ENCODE data around the gene PTPA. TPM values are rescaled to one million over a fixed set of nuclear protein-coding genes. Genes with fewer than 3 reads are reported as not detected.

Gene PTPA
- total RNA-seq, 2 donors from 2014 or later = 81.3 to 89.9 TPM

DNA sequence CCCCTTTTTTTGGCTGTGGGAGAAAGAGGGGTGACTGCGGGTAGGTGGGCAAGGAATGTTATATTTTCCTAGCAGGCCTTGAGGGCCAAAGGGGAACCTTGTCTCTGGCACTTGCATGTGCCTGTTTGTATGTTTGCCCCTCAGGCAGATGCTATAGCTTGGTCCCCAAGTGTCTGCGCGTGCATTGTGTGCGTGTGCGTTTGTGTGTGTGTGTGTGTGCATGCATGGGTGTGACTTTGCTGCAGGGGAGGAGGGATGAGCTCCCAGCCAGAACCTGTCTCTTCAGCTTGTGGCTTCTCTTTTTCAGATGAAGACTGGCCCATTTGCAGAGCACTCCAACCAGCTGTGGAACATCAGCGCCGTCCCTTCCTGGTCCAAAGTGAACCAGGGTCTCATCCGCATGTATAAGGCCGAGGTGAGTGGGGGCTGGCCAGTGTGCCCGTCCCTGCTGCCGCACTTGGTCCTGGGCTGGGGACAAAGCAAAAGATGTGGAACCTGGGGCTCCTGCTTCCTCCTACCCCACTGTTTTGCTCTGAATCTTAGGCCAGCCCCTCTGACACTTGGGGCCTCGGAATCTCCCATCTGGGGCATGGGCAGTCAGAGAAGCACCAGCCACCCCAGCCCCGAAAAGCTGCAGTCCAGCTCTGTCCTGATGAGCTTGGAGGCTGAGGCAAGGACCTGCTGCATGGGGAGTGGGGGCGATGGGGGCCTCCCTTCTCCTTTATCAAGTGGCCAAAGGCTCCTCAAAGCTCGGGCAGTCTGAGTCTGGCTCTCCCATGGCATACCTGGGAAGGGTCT is 31.1 kb downstream of the PTPA start:
- Histone ChIP-seq H3K36me3 (peaks cover 2% of the 10 kb centered on the region), H3K9me3 (no peaks in the 10 kb centered on the region), H3K4me1 (peaks cover 0 to 97% of the 10 kb centered on the region in 2 donors), H3K4me3 (peak overlapping the region in 1 of 2 donors; percentile 51), H3K27ac (peak overlapping the region; percentile 99 to 100), H3K27me3 (no peaks in the 10 kb centered on the region)
- DNase-seq (ENCODE audit: low spot score) = no peak
- TF ChIP-seq, protein P1, sequence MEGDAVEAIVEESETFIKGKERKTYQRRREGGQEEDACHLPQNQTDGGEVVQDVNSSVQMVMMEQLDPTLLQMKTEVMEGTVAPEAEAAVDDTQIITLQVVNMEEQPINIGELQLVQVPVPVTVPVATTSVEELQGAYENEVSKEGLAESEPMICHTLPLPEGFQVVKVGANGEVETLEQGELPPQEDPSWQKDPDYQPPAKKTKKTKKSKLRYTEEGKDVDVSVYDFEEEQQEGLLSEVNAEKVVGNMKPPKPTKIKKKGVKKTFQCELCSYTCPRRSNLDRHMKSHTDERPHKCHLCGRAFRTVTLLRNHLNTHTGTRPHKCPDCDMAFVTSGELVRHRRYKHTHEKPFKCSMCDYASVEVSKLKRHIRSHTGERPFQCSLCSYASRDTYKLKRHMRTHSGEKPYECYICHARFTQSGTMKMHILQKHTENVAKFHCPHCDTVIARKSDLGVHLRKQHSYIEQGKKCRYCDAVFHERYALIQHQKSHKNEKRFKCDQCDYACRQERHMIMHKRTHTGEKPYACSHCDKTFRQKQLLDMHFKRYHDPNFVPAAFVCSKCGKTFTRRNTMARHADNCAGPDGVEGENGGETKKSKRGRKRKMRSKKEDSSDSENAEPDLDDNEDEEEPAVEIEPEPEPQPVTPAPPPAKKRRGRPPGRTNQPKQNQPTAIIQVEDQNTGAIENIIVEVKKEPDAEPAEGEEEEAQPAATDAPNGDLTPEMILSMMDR (IDR thresholded peaks at IDR 0.05) = no peak

GRCh38 chr9:129143031-129143927 is 32.1 kb downstream of the PTPA start:
- TF ChIP-seq, protein P1 (IDR thresholded peaks at IDR 0.05) = peak; percentile 85 to 89
- Histone ChIP-seq H3K27me3 (no peaks in the 10 kb centered on the region), H3K9me3 (no peaks in the 10 kb centered on the region), H3K36me3 (peaks cover 9% of the 10 kb centered on the region), H3K27ac (peak overlapping the region; percentile 99 to 100), H3K4me1 (peaks cover 0 to 96% of the 10 kb centered on the region in 2 donors), H3K4me3 (no peak overlapping the region)
- DNase-seq (ENCODE audit: low spot score) = peak; percentile 94

GRCh38 chr9:129145316-129145715 is 34.1 kb downstream of the PTPA start:
- H3K4me3 ChIP-seq = no peak overlapping the region
- H3K4me1 ChIP-seq = peaks cover 0 to 78% of the 10 kb centered on the region in 2 donors
- TF ChIP-seq, protein P1 (IDR thresholded peaks at IDR 0.05) = no peak
- peaks cover 21% of the 10 kb centered on the region for H3K36me3 ChIP-seq
- H3K27ac ChIP-seq = peak overlapping the region; percentile 99 to 100
- no peak for DNase-seq (ENCODE audit: low spot score)
- no peaks in the 10 kb centered on the region for H3K27me3 ChIP-seq
- no peaks in the 10 kb centered on the region for H3K9me3 ChIP-seq

DNA sequence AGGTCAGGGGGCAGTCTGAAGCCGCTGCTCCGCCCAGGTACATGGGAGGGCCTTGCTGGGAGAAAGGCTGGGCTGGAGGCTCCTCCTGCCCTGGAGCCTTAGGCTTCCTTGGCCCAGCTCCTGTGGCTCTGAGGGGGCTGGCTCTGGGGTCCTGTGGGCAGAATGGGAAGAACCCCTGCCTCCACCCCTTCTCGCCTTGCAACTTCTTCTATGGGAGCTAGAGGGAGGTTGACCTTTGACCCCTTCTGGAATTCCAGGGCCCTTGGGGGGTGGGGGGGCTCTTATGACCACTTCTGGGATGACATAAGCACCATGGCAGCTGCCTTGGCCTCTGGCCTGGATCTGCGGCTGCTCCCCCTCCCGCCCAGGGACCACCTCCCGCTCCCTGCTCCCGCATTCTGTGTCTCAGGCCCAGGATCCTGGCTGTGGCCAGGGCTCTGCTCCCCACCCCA is 34.7 kb downstream of the PTPA start:
- TF ChIP-seq, protein P1 (IDR thresholded peaks at IDR 0.05) = no peak
- peak; percentile 70 for DNase-seq (ENCODE audit: low spot score)
- H3K9me3 ChIP-seq = no peaks in the 10 kb centered on the region
- H3K27ac ChIP-seq = peak overlapping the region; percentile 99 to 100
- H3K4me1 ChIP-seq = peaks cover 0 to 72% of the 10 kb centered on the region in 2 donors
- H3K36me3 ChIP-seq = peaks cover 21% of the 10 kb centered on the region
- no peaks in the 10 kb centered on the region for H3K27me3 ChIP-seq
- no peak overlapping the region for H3K4me3 ChIP-seq

GRCh38 chr9:129146441-129146941 is 35.3 kb downstream of the PTPA start:
- peaks cover 21% of the 10 kb centered on the region for H3K36me3 ChIP-seq
- DNase-seq (ENCODE audit: low spot score) = no peak
- TF ChIP-seq, protein P1 (IDR thresholded peaks at IDR 0.05) = no peak
- peaks cover 0 to 66% of the 10 kb centered on the region in 2 donors for H3K4me1 ChIP-seq
- H3K27ac ChIP-seq = peak overlapping the region; percentile 99 to 100
- H3K27me3 ChIP-seq = no peaks in the 10 kb centered on the region
- H3K9me3 ChIP-seq = no peaks in the 10 kb centered on the region
- H3K4me3 ChIP-seq = no peak overlapping the region

Measured in right atrium auricular region (tissue), 2 donors.